Prostate gland (tissue), 2 donors: ENCODE measurements around the gene KIF5C.

Experiments
- CTCF ChIP-seq, 4 experiments: fragments of 200-600 bp in 2 of 4; fragments of 450-650 bp in 2 of 4; sonication (generic) in 2 of 4; IDR thresholded peaks; 1 replicate in 3 of 4; 2 replicates in 1 of 4; pipeline ENCODE4 v1.5.1; 2016 to 2019; ENCODE audit warnings: antibody characterized with exemption in 4 of 4, mild to moderate bottlenecking in 2 of 4, moderate library complexity in 2 of 4
- POLR2A ChIP-seq: fragments of 450-650 bp; IDR thresholded peaks from one replicate; pipeline ENCODE4 v1.6.1; 2016; ENCODE audit warnings: antibody characterized with exemption, mild to moderate bottlenecking
- POLR2AphosphoS5 ChIP-seq: sonication (generic); formaldehyde crosslinking; IDR thresholded peaks from one replicate; pipeline ENCODE4 v1.6.1; 2017; ENCODE audit warnings: antibody characterized with exemption

DNA sequence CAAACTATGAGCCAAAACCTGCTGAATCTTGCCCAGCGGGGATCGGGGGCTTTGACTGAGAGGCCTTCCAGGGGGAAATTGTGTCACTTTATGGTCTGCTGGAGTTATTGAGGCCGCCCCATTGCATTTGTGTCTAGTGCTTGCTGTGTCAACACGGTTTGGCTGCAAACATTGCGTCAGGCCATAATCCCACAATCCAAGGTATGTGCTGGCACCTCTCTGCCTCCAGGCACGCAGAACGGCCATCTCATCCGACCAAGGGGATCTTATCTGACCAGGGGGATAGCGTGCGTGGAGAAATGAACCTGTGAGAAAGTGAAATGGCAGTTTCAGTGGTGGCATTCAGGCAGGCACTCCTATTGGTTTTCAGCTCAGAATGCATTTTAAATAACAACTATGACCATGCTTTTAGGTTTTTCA lies 145.4 kb downstream of the KIF5C start:
- TF ChIP-seq CTCF (IDR thresholded peaks at IDR 0.05) (no peak), POLR2AphosphoS5 (no peak), POLR2A (no peak)
